Measurements from ENCODE around the gene DNAH17. TPM values are rescaled to one million over a fixed set of nuclear protein-coding genes. Genes with fewer than 3 reads are reported as not detected.

Gene DNAH17
- total RNA-seq, 1 donor from 2014 or later = 0.40 TPM

- no peak for DNase-seq (ENCODE audit: low read depth in 2 of 2)
Observed at GRCh38 chr17:78550464-78550863, 26.7 kb downstream of the DNAH17 start.

DNA sequence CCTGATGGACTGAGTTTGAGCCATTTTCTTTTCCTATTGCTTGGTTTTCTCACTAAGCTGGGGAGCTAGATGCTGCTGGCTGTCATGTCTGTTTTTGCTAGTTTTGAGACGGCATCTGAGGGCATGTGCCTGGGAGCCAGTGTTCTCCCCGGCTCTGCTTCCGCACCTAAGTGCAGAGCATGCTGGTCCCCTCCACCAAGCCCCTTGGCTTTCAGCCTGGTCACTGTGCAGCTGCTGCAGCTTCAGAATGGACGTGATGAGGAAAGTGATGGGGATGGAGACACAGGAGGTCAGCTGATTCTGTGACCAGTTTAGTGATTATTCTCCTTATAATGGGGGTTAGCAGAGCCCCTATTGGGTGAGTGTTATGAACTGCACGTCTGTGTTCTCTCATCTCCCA is 28.5 kb downstream of the DNAH17 start:
- no peak for DNase-seq (ENCODE audit: low read depth in 2 of 2)

- DNase-seq (ENCODE audit: low read depth in 2 of 2) = no peak
Observed at GRCh38 chr17:78547035-78547434, 30.2 kb downstream of the DNAH17 start.

DNA sequence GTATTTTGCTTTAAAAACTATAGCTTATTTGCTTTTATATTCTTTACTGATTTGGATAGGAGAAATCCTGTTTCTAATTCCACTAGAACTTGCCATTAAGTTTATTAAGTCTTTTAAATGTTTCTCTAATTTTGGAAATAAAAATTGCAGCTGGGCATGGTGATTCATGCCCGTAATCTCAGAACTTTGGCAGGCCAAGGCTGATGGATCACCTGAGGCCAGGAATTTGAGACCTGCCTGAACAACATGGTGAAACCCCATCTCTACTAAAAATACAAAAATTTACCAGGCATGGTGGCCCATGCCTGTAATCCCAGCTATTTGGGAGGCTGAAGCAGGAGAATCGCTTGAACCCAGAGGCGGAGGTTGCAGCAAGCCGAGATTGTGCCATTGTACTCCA is 30.7 kb downstream of the DNAH17 start:
- no peak for DNase-seq (ENCODE audit: low read depth in 2 of 2)

- no peak for DNase-seq (ENCODE audit: low read depth in 2 of 2)
Observed at GRCh38 chr17:78544881-78545755, 32.1 kb downstream of the DNAH17 start.

GRCh38 chr17:78541488-78542206 is 35.5 kb downstream of the DNAH17 start:
- peak in 1 of 2 donors; percentile 80 for DNase-seq (ENCODE audit: low read depth in 2 of 2)

DNA sequence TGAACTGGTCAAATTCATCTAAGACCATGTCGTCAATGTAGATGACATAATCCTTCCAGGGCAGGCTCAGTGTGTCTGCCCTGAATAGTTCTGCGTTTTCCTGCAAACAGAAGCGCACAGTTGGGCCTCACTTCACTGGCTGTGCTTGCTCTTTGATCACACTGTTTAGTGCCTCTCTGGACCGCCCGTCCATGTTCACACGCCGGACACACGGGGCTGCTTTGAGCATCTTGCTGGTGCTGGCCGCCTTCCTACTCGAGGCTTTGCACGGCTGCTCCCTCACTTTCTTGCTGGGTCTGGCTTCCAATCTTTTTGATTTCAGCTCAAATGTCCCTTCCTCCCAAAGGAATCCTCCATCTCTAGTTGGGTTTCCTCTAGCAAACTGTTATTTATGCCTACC is 37.4 kb downstream of the DNAH17 start:
- no peak for DNase-seq (ENCODE audit: low read depth in 2 of 2)

- peak in 1 of 2 donors; percentile 47 for DNase-seq (ENCODE audit: low read depth in 2 of 2)
Observed at GRCh38 chr17:78538033-78538776, 39.0 kb downstream of the DNAH17 start.

- DNase-seq (ENCODE audit: low read depth in 2 of 2) = no peak
Observed at GRCh38 chr17:78537217-78537860, 39.9 kb downstream of the DNAH17 start.

DNA sequence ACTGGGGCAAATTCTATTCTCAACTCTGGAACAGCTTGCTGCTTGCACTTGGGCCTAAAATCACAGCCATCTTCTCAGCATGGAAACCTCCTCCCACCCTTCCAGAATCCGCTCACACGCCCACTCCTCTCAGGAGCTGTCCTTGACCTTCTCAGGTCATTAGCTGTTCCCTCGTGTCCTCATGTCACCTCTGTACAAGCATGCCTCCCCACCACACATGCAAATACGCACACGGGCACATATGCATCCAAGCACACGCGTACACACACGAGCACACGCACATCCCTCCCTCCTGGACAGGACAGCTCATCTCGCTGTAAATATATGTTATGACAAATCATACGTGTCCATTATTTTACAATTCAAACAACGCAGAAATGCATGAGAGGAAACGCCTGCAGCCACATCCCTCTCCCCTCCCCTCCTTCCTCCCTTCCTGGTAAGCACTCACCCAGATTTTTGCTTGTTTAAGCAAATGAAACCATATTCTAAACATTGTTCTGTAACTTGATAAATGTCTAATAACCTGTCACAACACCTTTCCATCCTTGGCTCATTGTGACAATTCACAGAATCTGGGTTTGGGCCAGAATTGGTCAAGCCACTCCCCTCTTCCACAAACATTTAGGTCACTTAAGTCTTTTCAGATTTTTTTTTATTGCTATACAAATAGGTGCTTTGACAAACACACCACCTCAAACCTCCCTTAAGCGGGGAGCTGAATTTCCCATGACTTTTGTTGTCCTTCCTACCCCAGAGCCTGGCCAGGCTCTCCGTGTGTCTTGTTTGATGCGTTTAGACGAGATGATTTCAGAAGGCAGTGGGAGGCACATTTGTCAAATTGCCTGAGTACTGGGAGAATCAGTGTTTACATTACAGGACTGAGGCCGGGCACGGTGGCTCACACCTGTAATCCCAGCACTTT is 41.7 kb downstream of the DNAH17 start:
- DNase-seq (ENCODE audit: low read depth in 2 of 2) = peak in 1 of 2 donors; percentile 72

DNA sequence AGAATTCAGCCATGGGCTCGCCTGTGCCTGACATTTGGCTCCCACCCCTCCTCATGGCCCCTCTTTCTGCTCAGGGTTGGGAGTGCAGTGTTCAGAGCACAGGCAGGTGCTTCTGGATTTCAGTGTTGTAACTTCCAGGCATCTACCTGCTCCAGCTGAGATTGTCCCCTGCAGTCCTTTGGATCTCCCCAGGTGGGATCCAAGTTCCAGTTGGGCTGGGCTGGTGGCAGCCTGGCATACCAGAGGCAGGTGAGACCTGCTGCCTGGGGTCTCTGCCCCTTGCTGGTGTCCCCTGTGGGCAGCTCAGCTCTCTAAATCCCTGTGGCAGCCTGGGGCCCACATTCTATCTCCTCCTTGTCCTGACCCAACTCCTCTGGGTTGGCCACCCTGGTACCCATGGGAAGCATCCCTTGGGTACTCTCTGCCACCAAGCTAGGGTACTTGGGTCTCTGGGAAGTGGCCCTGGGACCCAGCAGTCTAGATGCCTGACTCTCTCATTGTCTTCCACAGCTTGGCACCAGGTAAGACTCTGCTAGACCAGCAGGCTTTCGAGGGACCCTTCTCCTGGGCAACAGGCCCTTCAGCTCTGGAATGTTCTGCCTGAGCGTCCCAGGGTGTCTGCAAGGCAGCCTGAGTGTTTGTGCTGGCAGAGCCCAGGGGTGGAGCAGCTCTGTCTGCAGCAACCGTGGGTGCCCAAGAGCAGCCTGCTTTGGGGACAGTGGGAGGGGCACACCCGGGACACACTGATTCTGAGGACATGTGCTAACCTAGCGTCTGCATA is 42.5 kb downstream of the DNAH17 start:
- DNase-seq (ENCODE audit: low read depth in 2 of 2) = no peak

DNA sequence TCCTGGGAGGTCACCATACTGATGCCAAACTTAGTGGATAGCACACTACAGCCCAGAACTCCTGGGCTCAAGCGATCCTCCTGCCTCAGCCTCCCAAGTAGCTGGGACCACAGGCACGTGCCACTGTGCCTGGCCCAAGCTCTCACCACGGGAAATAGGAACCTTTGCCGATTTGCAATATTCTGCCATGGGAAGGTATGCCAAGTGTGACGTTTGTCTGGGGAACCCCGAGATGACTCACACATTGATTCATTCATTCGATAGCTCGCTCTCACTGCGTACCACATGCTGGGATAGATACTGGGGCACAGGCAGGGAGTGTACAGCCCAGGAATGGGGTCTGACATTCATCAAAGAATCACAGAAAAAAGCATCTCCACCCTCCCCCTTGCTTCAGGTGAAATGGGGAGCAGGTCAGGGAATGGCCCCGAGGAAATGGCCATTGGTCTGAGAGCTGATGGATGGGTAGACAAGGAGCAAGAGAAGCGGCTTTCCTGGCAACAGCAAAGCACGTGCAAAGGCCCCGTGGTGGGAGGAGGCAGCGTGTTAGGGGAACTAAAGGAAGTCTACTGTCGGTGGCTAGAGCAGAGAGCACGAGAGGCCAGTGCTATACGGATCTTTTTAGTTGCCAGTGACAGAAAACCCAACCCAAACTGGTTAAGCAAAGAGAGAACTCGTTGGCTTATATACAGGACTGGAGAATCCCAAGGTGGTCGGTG is 44.1 kb downstream of the DNAH17 start:
- DNase-seq (ENCODE audit: low read depth in 2 of 2) = peak; percentile 53 to 56

- no peak for DNase-seq (ENCODE audit: low read depth in 2 of 2)
Observed at GRCh38 chr17:78532311-78532710, 44.9 kb downstream of the DNAH17 start.

DNA sequence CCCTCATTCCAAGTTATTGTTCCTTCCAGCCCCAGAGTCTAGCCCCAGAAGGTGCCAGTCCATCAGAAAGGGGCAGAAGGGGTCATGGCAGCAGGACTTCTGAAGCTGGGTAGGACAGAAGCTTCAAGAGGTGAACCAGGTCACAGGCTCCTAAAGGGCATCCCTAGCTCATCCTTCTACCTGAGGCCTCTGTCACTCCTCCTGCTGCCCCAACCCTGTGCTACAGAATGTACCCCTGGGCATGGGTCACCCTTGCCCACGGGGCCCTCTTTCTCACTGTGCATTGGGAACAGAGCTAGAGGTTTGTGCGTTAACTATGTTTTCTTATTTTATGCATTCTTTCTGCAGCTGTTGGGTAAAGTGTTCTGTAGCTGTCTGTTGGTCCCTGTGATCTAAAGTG is 46.5 kb downstream of the DNAH17 start:
- DNase-seq (ENCODE audit: low read depth in 2 of 2) = no peak

- peak in 1 of 2 donors; percentile 47 for DNase-seq (ENCODE audit: low read depth in 2 of 2)
Observed at GRCh38 chr17:78529871-78530670, 47.1 kb downstream of the DNAH17 start.

DNA sequence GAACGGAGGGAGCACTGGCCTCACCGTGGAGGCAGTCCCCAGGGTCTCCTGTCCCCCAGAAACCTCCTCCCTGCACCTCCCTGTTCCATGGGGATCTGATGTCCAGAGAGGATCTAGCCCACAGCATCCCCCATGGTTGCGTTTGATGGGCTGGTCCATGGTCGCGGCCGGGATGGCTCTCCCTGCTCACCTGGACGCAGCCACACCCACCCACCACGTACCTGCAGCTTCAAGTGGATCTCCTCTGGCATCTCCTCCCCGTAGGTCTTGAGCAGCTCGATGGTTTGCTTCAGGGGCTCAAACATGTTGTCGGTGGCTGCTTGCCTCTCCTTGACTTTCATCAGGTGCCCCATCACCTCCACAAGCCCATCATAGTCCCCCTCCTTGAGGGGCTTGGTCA is 47.9 kb downstream of the DNAH17 start:
- no peak for DNase-seq (ENCODE audit: low read depth in 2 of 2)

- no peak for DNase-seq (ENCODE audit: low read depth in 2 of 2)
Observed at GRCh38 chr17:78528541-78528940, 48.7 kb downstream of the DNAH17 start.

- no peak for DNase-seq (ENCODE audit: low read depth in 2 of 2)
Observed at GRCh38 chr17:78527345-78527744, 49.9 kb downstream of the DNAH17 start.

All from lung microvascular endothelial cell (primary cell).